Caco-2 (cell line): ENCODE data around the gene SLC25A33. TPM values are rescaled to one million over a fixed set of nuclear protein-coding genes. Genes with fewer than 3 reads are reported as not detected.

ENCODE experiments used
- BruUV-seq: library from RNA; stranded (reverse); fragments of 400-500 nt; replicated peaks from 2 replicates; lab custom pipeline; 2021; lab: Mats Ljungman, UMichigan
- CTCF ChIA-PET: fragments of 300-600 bp; sonication (Branson Sonifier 250); formaldehyde crosslinking; loops from one replicate; lab custom pipeline; 2022; ENCODE audit warnings: antibody characterized with exemption; lab: Charles Lee
- POLR2A ChIA-PET: fragments of 300-600 bp; sonication (Branson Sonifier 250); formaldehyde crosslinking; loops from one replicate; lab custom pipeline; 2022; ENCODE audit warnings: antibody characterized with exemption; lab: Charles Lee
- DNase-seq, 2 experiments: peaks; one replicate each; pipeline versions ENCODE4 v3.0.0 to v3.0.0-alpha.2; 2020 to 2022
- H3K27me3 ChIP-seq: replicated peaks from 2 replicates; pipeline ENCODE4 v1.6.0; 2011; ENCODE audit warnings: low read length; ENCODE audit not compliant: control insufficient read depth, insufficient read depth
- H3K36me3 ChIP-seq: 2 replicates; pipeline ENCODE4 v1.5.1; 2011; ENCODE audit warnings: low read length; ENCODE audit not compliant: control insufficient read depth, insufficient read depth
- H3K4me1 ChIP-seq: fragments of 250-450 bp; sonication (Bioruptor Pico); 2 replicates; pipeline ENCODE4 v1.5.1; 2020; ENCODE audit warnings: mild to moderate bottlenecking
- H3K4me3 ChIP-seq: 2 replicates; pipeline ENCODE4 v1.5.1; 2011; ENCODE audit warnings: low read depth, mild to moderate bottlenecking, control low read depth, low read length
- H3K9me3 ChIP-seq: fragments of 250-450 bp; sonication (Bioruptor Pico); 2 replicates; pipeline ENCODE4 v1.5.1; 2020; ENCODE audit warnings: mild to moderate bottlenecking, moderate library complexity
- H3K27ac Mint-ChIP-seq: one replicate; pipeline ENCODE4 v1.8.0; 2022; ENCODE audit warnings: mixed read lengths; ENCODE audit not compliant: unreplicated experiment
- H3K27me3 Mint-ChIP-seq: one replicate; pipeline ENCODE4 v1.8.0; 2022; ENCODE audit warnings: mixed read lengths; ENCODE audit not compliant: insufficient read depth, unreplicated experiment
- H3K36me3 Mint-ChIP-seq: one replicate; pipeline ENCODE4 v1.8.0; 2022; ENCODE audit warnings: mild to moderate bottlenecking, mixed read lengths; ENCODE audit not compliant: insufficient read depth, unreplicated experiment
- H3K4me1 Mint-ChIP-seq: one replicate; pipeline ENCODE4 v1.8.0; 2022; ENCODE audit warnings: low read depth, mixed read lengths; ENCODE audit not compliant: unreplicated experiment
- H3K4me3 Mint-ChIP-seq: one replicate; pipeline ENCODE4 v1.8.0; 2022; ENCODE audit warnings: mild to moderate bottlenecking, moderate library complexity, mixed read lengths; ENCODE audit not compliant: unreplicated experiment
- H3K9me3 Mint-ChIP-seq: one replicate; pipeline ENCODE4 v1.8.0; 2022; ENCODE audit warnings: mixed read lengths; ENCODE audit not compliant: unreplicated experiment
- CTCF ChIP-seq, 2 experiments: fragments of 200-600 bp in 1 of 2; IDR thresholded peaks; 1 replicate in 1 of 2; 2 replicates in 1 of 2; pipeline versions ENCODE4 v1.5.1 to v1.8.0; 2011 to 2022; ENCODE audit warnings: antibody characterized with exemption in 1 of 2, control low read depth in 1 of 2, inconsistent platforms in 1 of 2, low read depth in 1 of 2, low read length in 1 of 2, mild to moderate bottlenecking in 1 of 2, moderate library complexity in 1 of 2; ENCODE audit not compliant: insufficient read depth in 1 of 2, severe bottlenecking in 1 of 2, unreplicated experiment in 1 of 2
- intact Hi-C: fragments of 100-400 bp; cut with micrococcal nuclease; formaldehyde crosslinking; loops from one replicate; pipeline ENCODE4 v1.10.0; 2022; ENCODE audit not compliant: unreplicated experiment
- total RNA-seq: library from RNA; stranded (reverse); gene quantifications from 2 replicates; pipeline ENCODE4 v1.2.3, GENCODE V29; 2022

Gene SLC25A33
- total RNA-seq, 1 experiment from 2014 or later: 11.2 TPM

- no peaks in the 10 kb centered on the region for H3K4me1 Mint-ChIP-seq
- no TSS peak for BruUV-seq
- TF ChIP-seq CTCF (IDR thresholded peaks at IDR 0.05; ENCODE audit: insufficient read depth in 1 of 2, low read depth in 1 of 2, low read length in 1 of 2, severe bottlenecking in 1 of 2, unreplicated experiment in 1 of 2): no peak
- Histone ChIP-seq H3K4me1 (no peaks in the 10 kb centered on the region), H3K36me3 (no peaks in the 10 kb centered on the region), H3K4me3 (no peak overlapping the region), H3K9me3 (no peaks in the 10 kb centered on the region), H3K27me3 (no peaks in the 10 kb centered on the region)
- DNase-seq: no peak
- CTCF ChIA-PET: no interaction called here
- H3K36me3 Mint-ChIP-seq: peaks cover 13% of the 10 kb centered on the region
- intact Hi-C loops: no loop called here
- no peaks in the 10 kb centered on the region for H3K27me3 Mint-ChIP-seq
- POLR2A ChIA-PET: no interaction called here
- H3K27ac Mint-ChIP-seq: no peak overlapping the region
- H3K4me3 Mint-ChIP-seq: no peak overlapping the region
- no peaks in the 10 kb centered on the region for H3K9me3 Mint-ChIP-seq
These were observed 60.5 kb downstream of the SLC25A33 start for GRCh38 chr1:9599741-9600140.

GRCh38 chr1:9600861-9601834 is 61.9 kb downstream of the SLC25A33 start:
- ChIA-PET CTCF (no interaction called here), POLR2A (no interaction called here)
- peaks cover 13% of the 10 kb centered on the region for H3K36me3 Mint-ChIP-seq
- H3K4me1 Mint-ChIP-seq: no peaks in the 10 kb centered on the region
- Histone ChIP-seq H3K36me3 (no peaks in the 10 kb centered on the region), H3K27me3 (no peaks in the 10 kb centered on the region), H3K9me3 (no peaks in the 10 kb centered on the region), H3K4me1 (no peaks in the 10 kb centered on the region), H3K4me3 (no peak overlapping the region)
- no peak overlapping the region for H3K4me3 Mint-ChIP-seq
- H3K9me3 Mint-ChIP-seq: no peaks in the 10 kb centered on the region
- BruUV-seq: no TSS peak
- no peak for TF ChIP-seq CTCF (IDR thresholded peaks at IDR 0.05; ENCODE audit: insufficient read depth in 1 of 2, low read depth in 1 of 2, low read length in 1 of 2, severe bottlenecking in 1 of 2, unreplicated experiment in 1 of 2)
- no peaks in the 10 kb centered on the region for H3K27me3 Mint-ChIP-seq
- intact Hi-C loops: no loop called here
- no peak for DNase-seq
- H3K27ac Mint-ChIP-seq: no peak overlapping the region

DNA sequence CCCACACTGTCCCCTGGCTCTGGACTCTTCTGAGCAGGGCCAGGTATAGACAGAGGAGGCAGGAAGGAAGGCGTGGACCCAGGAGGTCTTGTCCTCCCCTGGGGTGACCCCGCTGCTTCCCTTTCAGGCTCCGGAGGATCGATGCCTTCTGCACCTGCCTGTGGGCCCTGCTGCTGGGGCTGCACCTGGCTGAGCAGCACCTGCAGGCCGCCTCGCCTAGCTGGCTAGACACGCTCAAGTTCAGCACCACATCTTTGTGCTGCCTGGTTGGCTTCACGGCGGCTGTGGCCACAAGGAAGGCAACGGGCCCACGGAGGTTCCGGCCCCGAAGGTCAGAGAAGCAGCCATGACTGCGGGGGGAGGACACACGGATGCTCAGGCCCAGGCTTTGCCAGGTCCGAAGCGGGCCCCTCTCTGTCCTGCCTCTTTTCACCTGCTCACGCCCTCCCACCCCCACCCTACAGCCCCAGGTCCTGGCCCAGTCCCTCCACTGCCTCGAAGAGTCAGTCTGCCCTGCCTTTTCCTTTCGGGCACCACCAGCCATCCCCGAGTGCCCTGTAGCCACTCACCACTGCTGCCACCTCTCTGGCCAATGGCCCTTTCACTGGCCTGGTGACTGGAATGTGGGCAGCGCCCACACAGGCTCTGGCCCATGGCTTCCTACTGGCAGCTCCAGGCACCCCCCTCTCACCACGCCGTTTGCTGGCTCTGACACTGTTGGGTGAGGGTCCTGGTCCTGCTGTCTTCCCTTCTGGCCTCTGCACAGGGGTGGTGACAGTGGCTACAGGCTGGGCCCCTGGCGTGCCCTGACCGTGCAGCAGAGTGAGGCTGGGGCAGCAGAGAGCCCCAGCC is 62.9 kb downstream of the SLC25A33 start:
- no peaks in the 10 kb centered on the region for H3K27me3 Mint-ChIP-seq
- no peak overlapping the region for H3K27ac Mint-ChIP-seq
- Histone ChIP-seq H3K9me3 (no peaks in the 10 kb centered on the region), H3K4me1 (no peaks in the 10 kb centered on the region), H3K27me3 (no peaks in the 10 kb centered on the region), H3K36me3 (no peaks in the 10 kb centered on the region), H3K4me3 (no peak overlapping the region)
- peaks cover 13% of the 10 kb centered on the region for H3K36me3 Mint-ChIP-seq
- no peak overlapping the region for H3K4me3 Mint-ChIP-seq
- H3K4me1 Mint-ChIP-seq: no peaks in the 10 kb centered on the region
- no peak for DNase-seq
- no peak for TF ChIP-seq CTCF (IDR thresholded peaks at IDR 0.05; ENCODE audit: insufficient read depth in 1 of 2, low read depth in 1 of 2, low read length in 1 of 2, severe bottlenecking in 1 of 2, unreplicated experiment in 1 of 2)
- no TSS peak for BruUV-seq
- intact Hi-C loops: no loop called here
- no peaks in the 10 kb centered on the region for H3K9me3 Mint-ChIP-seq
- ChIA-PET CTCF (no interaction called here), POLR2A (no interaction called here)
